Osteocyte (in vitro differentiated cells): Measurements from ENCODE around the gene MAMDC4. TPM values are rescaled to one million over a fixed set of nuclear protein-coding genes. Genes with fewer than 3 reads are reported as not detected.

Experiments used
- DNase-seq: peaks from one replicate; pipeline ENCODE4 v3.0.0; 2021; ENCODE audit warnings: mixed read lengths; ENCODE audit not compliant: unreplicated experiment; ENCODE audit errors: extremely low spot score
- H3K27ac Mint-ChIP-seq: one replicate; pipeline ENCODE4 v1.8.0; 2021; ENCODE audit warnings: mild to moderate bottlenecking, mixed read lengths; ENCODE audit not compliant: unreplicated experiment
- H3K27me3 Mint-ChIP-seq: one replicate; pipeline ENCODE4 v1.8.0; 2021; ENCODE audit warnings: mixed read lengths; ENCODE audit not compliant: unreplicated experiment
- H3K36me3 Mint-ChIP-seq: one replicate; pipeline ENCODE4 v1.8.0; 2021; ENCODE audit warnings: mixed read lengths; ENCODE audit not compliant: unreplicated experiment
- H3K4me1 Mint-ChIP-seq: one replicate; pipeline ENCODE4 v1.8.0; 2021; ENCODE audit warnings: mixed read lengths; ENCODE audit not compliant: unreplicated experiment
- H3K4me3 Mint-ChIP-seq: one replicate; pipeline ENCODE4 v1.8.0; 2021; ENCODE audit warnings: mild to moderate bottlenecking, moderate library complexity, mixed read lengths; ENCODE audit not compliant: unreplicated experiment
- H3K9me3 Mint-ChIP-seq: one replicate; pipeline ENCODE4 v1.8.0; 2021; ENCODE audit warnings: mixed read lengths; ENCODE audit not compliant: unreplicated experiment
- CTCF ChIP-seq: fragments of 200-600 bp; sonication (generic); IDR thresholded peaks from 2 replicates; pipeline ENCODE4 v1.5.0; 2021; ENCODE audit warnings: antibody characterized with exemption, mild to moderate bottlenecking, moderate library complexity
- total RNA-seq: library from RNA; stranded (reverse); gene quantifications from 2 replicates; pipeline ENCODE4 v1.2.1, GENCODE V29; 2021

The MAMDC4 gene
- total RNA-seq, 1 donor from 2014 or later: 9.4 TPM

- Mint-ChIP-seq H3K9me3 (no peaks in the 10 kb centered on the region), H3K4me1 (peaks cover 22% of the 10 kb centered on the region), H3K4me3 (peak within 1 kb of the TSS; percentile 94), H3K27ac (peak within 1 kb of the TSS; percentile 97), H3K27me3 (no peaks in the 10 kb centered on the region), H3K36me3 (no peaks in the 10 kb centered on the region)
- TF ChIP-seq CTCF: no peak
- peak; percentile 100 for DNase-seq
Observed at GRCh38 chr9:136849038-136849959, 2.8 kb upstream of the MAMDC4 start, which contains the start of gene PHPT1. Gene PHPT1, plus strand, starts transcription at chr9:136849409. Its CDS starts 22 bp downstream, at chr9:136849431.

GRCh38 chr9:136849960-136850865, 1.9 kb upstream of the MAMDC4 start:
- Mint-ChIP-seq H3K36me3 (no peaks in the 10 kb centered on the region), H3K27ac (peak overlapping the region; percentile 83), H3K9me3 (no peaks in the 10 kb centered on the region), H3K4me3 (peak overlapping the region; percentile 94), H3K4me1 (peaks cover 22% of the 10 kb centered on the region), H3K27me3 (no peaks in the 10 kb centered on the region)
- no peak for DNase-seq
- TF ChIP-seq CTCF: no peak

- Mint-ChIP-seq H3K36me3 (no peaks in the 10 kb centered on the region), H3K4me1 (peaks cover 22% of the 10 kb centered on the region), H3K4me3 (peak overlapping the region; percentile 94), H3K9me3 (no peaks in the 10 kb centered on the region), H3K27ac (no peak overlapping the region), H3K27me3 (no peaks in the 10 kb centered on the region)
- DNase-seq: no peak
- TF ChIP-seq CTCF: no peak
Observed at GRCh38 chr9:136850866-136851775, 1.0 kb upstream of the MAMDC4 start.

GRCh38 chr9:136852664-136853595, 784 bp downstream of the MAMDC4 start:
- Mint-ChIP-seq H3K36me3 (no peaks in the 10 kb centered on the region), H3K27ac (no peak overlapping the region)
- TF ChIP-seq CTCF: no peak

More at GRCh38 chr9:136852664-136853595, 784 bp downstream of the MAMDC4 start:
- Mint-ChIP-seq H3K4me1 (peaks cover 13% of the 10 kb centered on the region), H3K4me3 (no peak overlapping the region), H3K27me3 (no peaks in the 10 kb centered on the region), H3K9me3 (no peaks in the 10 kb centered on the region)
- no peak for DNase-seq
